HTERT RPE-1 (cell line): ENCODE measurements around the gene EPHA1.

ENCODE experiments used
- in situ Hi-C: fragments of 300-500 bp; cut with MboI; formaldehyde crosslinking; loops from 4 replicates; pipeline ENCODE4 v1.14.3; 2020; ENCODE audit warnings: low sequenced_read_pairs

Gene EPHA1

DNA sequence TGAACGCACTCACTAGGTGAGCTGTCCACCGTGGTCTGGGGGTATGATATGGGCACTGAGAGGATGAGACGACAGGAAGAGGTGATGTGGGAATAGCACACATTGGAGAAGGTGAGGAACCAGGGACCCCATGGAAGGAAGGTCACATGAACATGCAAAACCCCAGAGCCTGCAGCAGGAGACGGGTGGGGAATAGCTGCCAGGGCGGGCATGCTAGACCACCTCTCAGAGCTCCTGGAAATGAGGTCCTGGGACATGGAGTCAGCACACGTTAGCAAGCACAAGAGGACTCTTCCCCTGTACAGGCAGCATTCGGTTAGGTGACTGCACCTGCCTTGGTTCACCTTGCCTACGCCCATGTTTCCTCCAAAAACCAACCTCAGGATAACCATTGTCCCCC, 54.3 kb downstream of the EPHA1 start:
- in situ Hi-C loops: no loop called here

DNA sequence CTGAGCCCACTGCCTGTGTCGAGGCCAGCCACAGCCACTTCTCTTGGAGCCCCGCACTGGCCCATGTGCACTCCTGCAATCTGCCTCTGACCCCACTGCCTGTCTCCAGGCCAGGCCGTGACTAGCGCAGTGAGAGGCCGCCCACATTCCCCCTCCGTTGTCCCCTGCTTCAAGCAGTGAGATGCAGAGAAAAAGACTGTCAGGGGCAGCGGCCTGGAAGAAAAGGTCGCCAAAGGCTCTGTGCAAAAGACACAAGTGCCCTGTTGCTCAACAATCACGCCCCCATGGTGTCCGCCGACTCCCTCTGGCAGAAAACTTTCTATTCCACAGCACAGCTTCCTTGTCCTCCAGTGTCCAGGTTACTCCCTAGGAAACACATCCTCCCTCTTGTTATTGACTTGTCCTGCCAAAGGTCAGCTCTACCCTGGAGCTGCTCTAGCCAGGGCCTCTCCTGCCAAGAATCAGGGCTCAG, 56.1 kb downstream of the EPHA1 start:
- in situ Hi-C loops: no loop called here

- in situ Hi-C loops: no loop called here
These were observed 57.1 kb downstream of the EPHA1 start for GRCh38 chr7:143351574-143351973.

- in situ Hi-C loops: no loop called here
These were observed 57.6 kb downstream of the EPHA1 start for GRCh38 chr7:143351060-143351459.

GRCh38 chr7:143347950-143348349, 60.7 kb downstream of the EPHA1 start:
- in situ Hi-C loops: no loop called here

GRCh38 chr7:143346018-143346417, 62.6 kb downstream of the EPHA1 start:
- in situ Hi-C loops: no loop called here

GRCh38 chr7:143345428-143345900, 63.2 kb downstream of the EPHA1 start:
- in situ Hi-C loops: no loop called here

GRCh38 chr7:143343596-143343995, 65.1 kb downstream of the EPHA1 start:
- in situ Hi-C loops: no loop called here

DNA sequence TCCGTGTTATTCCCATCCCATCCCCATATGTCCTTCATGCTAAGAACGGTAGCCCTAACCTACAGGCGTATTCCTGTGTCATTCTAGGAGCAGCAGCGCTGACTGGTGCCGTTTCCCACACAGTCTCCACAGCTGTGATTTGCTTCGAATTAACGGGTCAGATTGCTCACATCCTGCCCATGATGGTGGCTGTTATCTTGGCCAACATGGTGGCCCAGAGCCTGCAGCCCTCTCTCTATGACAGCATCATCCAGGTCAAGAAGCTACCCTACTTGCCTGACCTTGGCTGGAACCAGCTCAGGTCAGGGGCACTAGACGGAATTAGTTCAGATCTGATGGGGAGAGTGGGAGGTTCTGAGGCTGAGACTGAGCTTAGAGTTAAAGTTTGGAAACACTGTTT, 66.8 kb downstream of the EPHA1 start:
- in situ Hi-C loops: no loop called here
